DOHH2 (cell line): ENCODE data around the gene CPLX1.

Experiments used
- EZH2phosphoT487 ChIP-seq: fragments of 200-600 bp; sonication (generic); IDR thresholded peaks from 2 replicates; pipeline ENCODE4 v1.6.1; 2017; ENCODE audit warnings: borderline replicate concordance, mild to moderate bottlenecking, antibody characterized with exemption, low read length, moderate library complexity, mixed read lengths
- TF ChIP-seq, protein P1 (sequence below): fragments of 200-600 bp; sonication (generic); IDR thresholded peaks from one replicate; pipeline ENCODE4 v1.5.1; 2014; ENCODE audit warnings: antibody characterized with exemption, mild to moderate bottlenecking, low read depth, low read length; ENCODE audit not compliant: poor library complexity, severe bottlenecking

DNA sequence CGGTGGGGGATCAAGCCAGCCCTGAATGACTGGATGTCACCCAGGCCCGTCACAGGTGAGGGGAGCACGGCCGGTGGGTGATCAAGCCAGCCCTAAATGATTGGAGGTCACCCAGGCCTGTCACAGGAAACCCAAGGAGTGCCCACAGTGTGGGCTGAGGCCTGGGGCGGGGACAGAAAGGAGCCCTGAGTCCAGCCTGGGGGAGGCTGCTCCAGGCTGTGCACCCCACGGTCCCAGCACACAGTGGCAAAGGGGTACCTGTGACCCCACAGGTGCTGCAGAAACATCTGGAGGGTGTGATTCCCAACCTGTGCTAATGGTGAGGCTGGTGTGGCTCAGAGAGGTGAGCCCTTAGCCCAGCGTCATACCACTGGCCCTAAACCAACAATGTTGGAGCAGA, 6.2 kb upstream of the CPLX1 start:
- TF ChIP-seq, protein P1, sequence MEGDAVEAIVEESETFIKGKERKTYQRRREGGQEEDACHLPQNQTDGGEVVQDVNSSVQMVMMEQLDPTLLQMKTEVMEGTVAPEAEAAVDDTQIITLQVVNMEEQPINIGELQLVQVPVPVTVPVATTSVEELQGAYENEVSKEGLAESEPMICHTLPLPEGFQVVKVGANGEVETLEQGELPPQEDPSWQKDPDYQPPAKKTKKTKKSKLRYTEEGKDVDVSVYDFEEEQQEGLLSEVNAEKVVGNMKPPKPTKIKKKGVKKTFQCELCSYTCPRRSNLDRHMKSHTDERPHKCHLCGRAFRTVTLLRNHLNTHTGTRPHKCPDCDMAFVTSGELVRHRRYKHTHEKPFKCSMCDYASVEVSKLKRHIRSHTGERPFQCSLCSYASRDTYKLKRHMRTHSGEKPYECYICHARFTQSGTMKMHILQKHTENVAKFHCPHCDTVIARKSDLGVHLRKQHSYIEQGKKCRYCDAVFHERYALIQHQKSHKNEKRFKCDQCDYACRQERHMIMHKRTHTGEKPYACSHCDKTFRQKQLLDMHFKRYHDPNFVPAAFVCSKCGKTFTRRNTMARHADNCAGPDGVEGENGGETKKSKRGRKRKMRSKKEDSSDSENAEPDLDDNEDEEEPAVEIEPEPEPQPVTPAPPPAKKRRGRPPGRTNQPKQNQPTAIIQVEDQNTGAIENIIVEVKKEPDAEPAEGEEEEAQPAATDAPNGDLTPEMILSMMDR: no peak
- TF ChIP-seq EZH2phosphoT487: no peak
